GM21723 (cell line): Measurements from ENCODE around the gene HDAC8.
A peak's percentile ranks its signal among the peaks of the same experiment; 100 is the strongest.
"Not testable (repeated sequence)": the region's sequence is repeated elsewhere in the genome, so short reads cannot be mapped to it uniquely, and the experiment has no call there.

Experiments used
- ATAC-seq: cut with Tn5 transposase; IDR thresholded peaks from one replicate; pipeline ENCODE4 v1.9.1; 2021; ENCODE audit warnings: mild to moderate bottlenecking, moderate library complexity; ENCODE audit not compliant: unreplicated experiment

The HDAC8 gene

GRCh38 chrX:72539822-72540221 is 32.8 kb downstream of the HDAC8 start:
- ATAC-seq: no peak

GRCh38 chrX:72536542-72536941 is 36.1 kb downstream of the HDAC8 start:
- no peak for ATAC-seq

GRCh38 chrX:72532366-72532765 is 40.3 kb downstream of the HDAC8 start:
- no peak for ATAC-seq

- ATAC-seq: peak; percentile 62
Observed at GRCh38 chrX:72526534-72527508, 45.8 kb downstream of the HDAC8 start.

GRCh38 chrX:72498782-72499181 is 73.9 kb downstream of the HDAC8 start:
- no peak for ATAC-seq

GRCh38 chrX:72495046-72495445 is 77.6 kb downstream of the HDAC8 start:
- ATAC-seq: no peak

- peak; percentile 76 for ATAC-seq
Observed at GRCh38 chrX:72492499-72492898, 80.1 kb downstream of the HDAC8 start.

GRCh38 chrX:72490221-72490620 is 82.4 kb downstream of the HDAC8 start:
- ATAC-seq: not testable (repeated sequence)

GRCh38 chrX:72487661-72488060 is 85.0 kb downstream of the HDAC8 start:
- no peak for ATAC-seq

- no peak for ATAC-seq
Observed at GRCh38 chrX:72479324-72480274, 93.0 kb downstream of the HDAC8 start.

- ATAC-seq: no peak
Observed at GRCh38 chrX:72478853-72479252, 93.8 kb downstream of the HDAC8 start.

- no peak for ATAC-seq
Observed at GRCh38 chrX:72478351-72478750, 94.3 kb downstream of the HDAC8 start.

GRCh38 chrX:72477781-72478181 is 94.9 kb downstream of the HDAC8 start:
- ATAC-seq: no peak

GRCh38 chrX:72477376-72477775 is 95.3 kb downstream of the HDAC8 start:
- no peak for ATAC-seq

- ATAC-seq: no peak
Observed at GRCh38 chrX:72475952-72476668, 96.5 kb downstream of the HDAC8 start.

- no peak for ATAC-seq
Observed at GRCh38 chrX:72475338-72475737, 97.3 kb downstream of the HDAC8 start.

GRCh38 chrX:72470532-72471223 is 102.0 kb downstream of the HDAC8 start:
- ATAC-seq: no peak

- no peak for ATAC-seq
Observed at GRCh38 chrX:72470117-72470516, 102.5 kb downstream of the HDAC8 start.

GRCh38 chrX:72468607-72469006 is 104.0 kb downstream of the HDAC8 start:
- ATAC-seq: no peak

GRCh38 chrX:72467135-72467534 is 105.5 kb downstream of the HDAC8 start:
- no peak for ATAC-seq
